Kidney (tissue), 14 donors: ENCODE measurements around the gene EIF4ENIF1. TPM values are rescaled to one million over a fixed set of nuclear protein-coding genes. Genes with fewer than 3 reads are reported as not detected.

Source experiments
- DNase-seq, 5 donors: peaks; one replicate each; pipeline ENCODE4 v3.0.0-alpha.2; 2013 to 2020
- FAIRE-seq: peaks from 2 replicates; lab custom pipeline; 2012; peaks lifted over from hg19 to GRCh38; lab: Jason Lieb, UNC
- H3K27ac ChIP-seq, 2 donors: one replicate each; pipeline ENCODE4 v1.7.0; 2013; ENCODE audit warnings: low read depth in 2 of 2, low read length in 2 of 2, inconsistent platforms in 1 of 2
- H3K27me3 ChIP-seq: one replicate; pipeline ENCODE4 v1.7.1; 2013; ENCODE audit warnings: low read length, inconsistent platforms; ENCODE audit not compliant: control insufficient read depth, insufficient read depth
- H3K36me3 ChIP-seq, 3 donors: one replicate each; pipeline versions ENCODE4 v1.7.0 to v1.7.1; 2013; ENCODE audit warnings: low read length in 3 of 3, control low read depth in 1 of 3, inconsistent platforms in 1 of 3; ENCODE audit not compliant: insufficient read depth in 3 of 3, control insufficient read depth in 2 of 3
- H3K4me1 ChIP-seq, 3 donors: one replicate each; pipeline versions ENCODE4 v1.7.0 to v1.7.1; 2013; ENCODE audit warnings: low read length in 3 of 3, inconsistent platforms in 1 of 3, low read depth in 1 of 3; ENCODE audit not compliant: control insufficient read depth in 2 of 3, insufficient read depth in 2 of 3
- H3K4me3 ChIP-seq, 3 donors: one replicate each; pipeline versions ENCODE4 v1.7.0 to v1.8.1; 2013; ENCODE audit warnings: low read length in 3 of 3, control low read depth in 1 of 3, inconsistent platforms in 1 of 3
- H3K9ac ChIP-seq, 3 donors: one replicate each; pipeline versions ENCODE4 v1.7.0 to v1.7.1; 2013; ENCODE audit warnings: low read length in 3 of 3, control low read depth in 1 of 3, inconsistent platforms in 1 of 3
- H3K9me3 ChIP-seq, 3 donors: one replicate each; pipeline versions ENCODE4 v1.7.0 to v1.7.1; 2013; ENCODE audit warnings: low read length in 3 of 3, control low read depth in 1 of 3, inconsistent platforms in 1 of 3; ENCODE audit not compliant: control insufficient read depth in 2 of 3, insufficient read depth in 1 of 3
- CTCF ChIP-seq: IDR thresholded peaks from 3 replicates; pipeline ENCODE4 v1.5.1; 2012; ENCODE audit warnings: mild to moderate bottlenecking, moderate library complexity, borderline replicate concordance; ENCODE audit not compliant: insufficient read depth; ENCODE audit errors: extremely low read depth
- intact Hi-C: fragments of 100-400 bp; cut with DNase I; formaldehyde crosslinking; loops from one replicate; pipeline ENCODE4 v1.11.1; 2022
- polyA plus RNA-seq: library from polyadenylated mRNA; stranded (reverse); fragments of 350-450 nt; fragmentation: Illumina TruSeq; extraction: RNeasy Lipid Tissue Mini Kit (QIAGEN cat#74804); gene quantifications from one replicate; pipeline ENCODE4 v1.2.3, GENCODE V29; 2014; ENCODE audit warnings: low read depth, low replicate concordance; ENCODE audit not compliant: insufficient read depth
- total RNA-seq: library from RNA; stranded (reverse); fragmentation: NEBNext Ultra II Directional; extraction: Animal tissue kit (Norgen Biotek cat#: 25700); gene quantifications from one replicate; pipeline ENCODE4 v1.2.1, GENCODE V29; 2021
- donor health status: control.
- donor health status: control.
- donor health status: control.
- donor health status: control.
- donor health status: control.
- donor health status: DM: yes; HTN: yes; CAD: no.
- donor health status: Normal renal cell carcinoma (clear cell type).

EIF4ENIF1 gene
- total and polyA plus RNA-seq, 2 donors from 2014 or later, result 13.8 to 39.1 TPM

DNA sequence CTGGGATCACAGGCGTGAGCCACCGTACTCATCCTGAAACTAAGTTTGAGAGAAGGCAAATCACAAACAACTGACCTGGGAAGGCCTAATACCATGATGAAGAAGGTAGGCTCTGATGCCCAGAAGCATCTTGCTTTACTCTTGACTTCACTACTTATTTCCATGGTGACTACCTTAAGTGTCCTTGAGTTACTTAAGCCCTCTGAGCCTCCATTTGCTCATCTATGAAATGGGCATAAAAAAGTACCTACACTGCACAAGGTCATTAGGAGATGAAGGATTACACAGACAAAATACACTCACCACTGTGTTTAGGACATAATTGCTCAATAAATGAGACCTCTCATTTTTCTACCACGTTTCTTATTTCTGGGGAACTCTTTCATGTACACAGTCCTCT lies 27.9 kb downstream of the EIF4ENIF1 start:
- Histone ChIP-seq H3K4me3 (no peak overlapping the region), H3K36me3 (peaks cover 11 to 51% (median 24%) of the 10 kb centered on the region in 3 donors), H3K27ac (no peak overlapping the region), H3K27me3 (no peaks in the 10 kb centered on the region), H3K9me3 (no peaks in the 10 kb centered on the region), H3K9ac (no peak overlapping the region), H3K4me1 (no peaks in the 10 kb centered on the region)
- no peak for DNase-seq
- intact Hi-C loops, result no loop called here
- TF ChIP-seq CTCF, result no peak
- no peak for FAIRE-seq

DNA sequence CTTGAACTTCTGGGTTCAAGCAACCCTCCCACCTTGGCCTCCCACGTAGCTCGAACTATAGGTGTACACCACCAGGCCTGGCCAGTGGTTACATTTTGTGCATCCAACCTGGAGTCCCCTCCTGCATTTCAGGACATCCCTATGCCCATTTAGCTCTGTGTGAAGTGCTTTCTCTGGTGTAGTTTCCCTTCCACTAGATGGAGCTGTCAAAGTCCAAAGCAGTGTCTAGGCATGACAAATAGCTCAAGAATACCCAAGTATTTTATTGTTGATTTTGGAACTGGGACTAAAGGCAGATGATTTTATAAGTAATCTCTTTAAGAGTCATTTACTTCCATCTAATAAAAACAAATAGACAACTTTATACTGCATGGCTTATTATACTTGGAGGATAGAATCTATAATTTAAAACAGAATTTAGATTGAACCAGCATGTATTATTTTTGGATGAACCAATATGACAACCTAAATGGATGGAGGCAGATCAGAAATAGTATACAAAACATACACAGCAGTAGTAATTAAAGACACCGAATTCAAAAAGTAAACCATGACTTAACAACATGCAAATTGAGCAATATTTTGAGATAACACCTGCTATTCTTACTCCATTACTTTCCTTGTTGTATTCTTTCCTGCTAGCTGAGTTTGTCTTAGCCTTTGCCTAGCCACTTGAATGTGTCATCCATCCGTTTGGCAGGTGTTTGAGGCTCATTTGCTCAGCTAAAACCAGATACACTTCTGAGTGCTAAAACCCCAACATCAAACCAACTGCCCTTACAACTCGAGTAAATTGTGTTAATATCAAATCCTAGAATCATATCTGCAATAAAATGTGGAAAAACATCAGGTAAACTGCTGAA lies 37.7 kb downstream of the EIF4ENIF1 start:
- Histone ChIP-seq H3K9me3 (no peaks in the 10 kb centered on the region), H3K27me3 (no peaks in the 10 kb centered on the region), H3K36me3 (peaks cover 5 to 27% (median 18%) of the 10 kb centered on the region in 3 donors), H3K27ac (no peak overlapping the region), H3K4me1 (no peaks in the 10 kb centered on the region), H3K4me3 (no peak overlapping the region), H3K9ac (no peak overlapping the region)
- peak; percentile 23 for TF ChIP-seq CTCF
- intact Hi-C loops, result no loop called here
- no peak for FAIRE-seq
- peak in 2 of 5 donors; percentile 14 to 46 for DNase-seq

DNA sequence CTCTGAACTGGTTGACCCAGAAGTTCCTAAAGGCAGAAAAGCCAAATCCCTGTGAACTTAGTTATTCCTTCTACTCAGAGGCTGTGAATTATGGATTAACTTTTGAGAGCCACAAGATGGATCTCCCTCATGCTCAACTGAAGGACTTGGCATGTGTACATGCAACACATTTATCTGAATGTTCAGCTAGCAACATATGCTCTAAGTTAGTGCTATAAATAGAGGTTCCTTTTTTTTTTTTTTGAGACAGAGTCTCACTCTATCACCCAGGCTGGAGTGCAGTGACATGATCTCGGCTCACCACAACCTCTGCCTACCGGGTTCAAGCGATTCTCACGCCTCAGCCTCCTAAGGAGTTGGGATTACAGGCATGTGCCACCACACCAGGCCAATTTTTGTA lies 40.1 kb downstream of the EIF4ENIF1 start:
- H3K27ac ChIP-seq, result no peak overlapping the region
- intact Hi-C loops, result no loop called here
- no peaks in the 10 kb centered on the region for H3K4me1 ChIP-seq
- H3K36me3 ChIP-seq, result peaks cover 9 to 29% (median 22%) of the 10 kb centered on the region in 3 donors
- no peak overlapping the region for H3K4me3 ChIP-seq
- no peaks in the 10 kb centered on the region for H3K27me3 ChIP-seq
- DNase-seq (no peak), FAIRE-seq (no peak)
- TF ChIP-seq CTCF, result no peak
- H3K9me3 ChIP-seq, result no peaks in the 10 kb centered on the region
- no peak overlapping the region for H3K9ac ChIP-seq
